WTC11 (cell line): ENCODE data around the gene EPB41L4B. TPM values are rescaled to one million over a fixed set of nuclear protein-coding genes. Genes with fewer than 3 reads are reported as not detected.

ENCODE experiments used
- ATAC-seq: fragments of 200-7000 bp; cut with Tn5 transposase; 2 replicates; pipeline ENCODE4 v1.10.0; 2021; ENCODE audit warnings: mild to moderate bottlenecking, moderate library complexity
- CTCF ChIA-PET: fragments of 300-600 bp; sonication (Branson Sonifier 250); formaldehyde crosslinking; loops from one replicate; lab custom pipeline; 2021; ENCODE audit warnings: antibody characterized with exemption; lab: Charles Lee
- POLR2A ChIA-PET: fragments of 350-600 bp; sonication (Branson Sonifier 250); formaldehyde crosslinking; loops from one replicate; lab custom pipeline; 2021; ENCODE audit warnings: antibody characterized with exemption; lab: Charles Lee
- DNase-seq: peaks from one replicate; pipeline ENCODE4 v3.0.0; 2021; ENCODE audit warnings: low spot score
- H3K27ac Mint-ChIP-seq: 2 replicates; pipeline ENCODE4 v1.8.0; 2021; ENCODE audit warnings: mixed read lengths
- H3K27me3 Mint-ChIP-seq: 2 replicates; pipeline ENCODE4 v1.8.0; 2021; ENCODE audit warnings: low read depth, mild to moderate bottlenecking, moderate library complexity, mixed read lengths
- H3K36me3 Mint-ChIP-seq: 2 replicates; pipeline ENCODE4 v1.8.0; 2021; ENCODE audit warnings: mixed read lengths
- H3K4me1 Mint-ChIP-seq: 2 replicates; pipeline ENCODE4 v1.8.0; 2022; ENCODE audit warnings: mixed read lengths
- H3K4me3 Mint-ChIP-seq: 2 replicates; pipeline ENCODE4 v1.8.0; 2021; ENCODE audit warnings: mild to moderate bottlenecking, moderate library complexity, mixed read lengths
- H3K9me3 Mint-ChIP-seq: 2 replicates; pipeline ENCODE4 v1.8.0; 2021; ENCODE audit warnings: mixed read lengths
- AR ChIP-seq: fragments of 250-450 bp; sonication (Bioruptor Pico); IDR thresholded peaks from 2 replicates; pipeline ENCODE4 v1.9.0; 2021; ENCODE audit warnings: mild to moderate bottlenecking
- ATF3 ChIP-seq: sonication (generic); formaldehyde crosslinking; conservative IDR thresholded peaks from 2 replicates; pipeline ENCODE4 v1.8.1; 2022; ENCODE audit warnings: mild to moderate bottlenecking, missing genetic modification reagents
- CBFB ChIP-seq: sonication (generic); formaldehyde crosslinking; IDR thresholded peaks from 2 replicates; pipeline ENCODE4 v1.8.1; 2022; ENCODE audit warnings: mild to moderate bottlenecking, low read depth, missing genetic modification reagents
- CREM ChIP-seq: sonication (generic); formaldehyde crosslinking; IDR thresholded peaks from 2 replicates; pipeline ENCODE4 v1.8.1; 2022; ENCODE audit warnings: mild to moderate bottlenecking, missing genetic modification reagents, moderate library complexity
- E2F4 ChIP-seq: sonication (generic); formaldehyde crosslinking; IDR thresholded peaks from 2 replicates; pipeline ENCODE4 v1.8.1; 2022; ENCODE audit warnings: low read depth, mild to moderate bottlenecking, moderate library complexity, missing genetic modification reagents, borderline replicate concordance
- EMX1 ChIP-seq: fragments of 250-450 bp; sonication (Bioruptor Pico); IDR thresholded peaks from 2 replicates; pipeline ENCODE4 v1.8.0; 2021; ENCODE audit warnings: mild to moderate bottlenecking
- ERG ChIP-seq: fragments of 250-450 bp; sonication (Bioruptor Pico); IDR thresholded peaks from 2 replicates; pipeline ENCODE4 v1.8.0; 2021; ENCODE audit warnings: mild to moderate bottlenecking
- FOXJ3 ChIP-seq: sonication (generic); formaldehyde crosslinking; IDR thresholded peaks from 2 replicates; pipeline ENCODE4 v1.9.0; 2021; ENCODE audit warnings: missing genetic modification reagents, mild to moderate bottlenecking, borderline replicate concordance
- FOXK1 ChIP-seq: sonication (generic); formaldehyde crosslinking; IDR thresholded peaks from 2 replicates; pipeline ENCODE4 v1.8.0; 2022; ENCODE audit warnings: mild to moderate bottlenecking, moderate library complexity, missing genetic modification reagents
- FOXP1 ChIP-seq: sonication (generic); formaldehyde crosslinking; IDR thresholded peaks from 2 replicates; pipeline ENCODE4 v1.8.0; 2022; ENCODE audit warnings: missing genetic modification reagents, mild to moderate bottlenecking, moderate library complexity, borderline replicate concordance
- GTF2I ChIP-seq: fragments of 250-450 bp; sonication (Bioruptor Pico); conservative IDR thresholded peaks from 2 replicates; pipeline ENCODE4 v1.4.0; 2021; ENCODE audit warnings: mild to moderate bottlenecking
- JAZF1 ChIP-seq: fragments of 250-450 bp; sonication (Bioruptor Pico); IDR thresholded peaks from 2 replicates; pipeline ENCODE4 v1.9.0; 2021; ENCODE audit warnings: moderate library complexity, mild to moderate bottlenecking, inconsistent platforms
- MLX ChIP-seq: sonication (generic); formaldehyde crosslinking; IDR thresholded peaks from 2 replicates; pipeline ENCODE4 v1.8.1; 2023; ENCODE audit warnings: mild to moderate bottlenecking, missing genetic modification reagents, moderate library complexity
- MYBL2 ChIP-seq: sonication (generic); formaldehyde crosslinking; IDR thresholded peaks from 2 replicates; pipeline ENCODE4 v1.8.1; 2023; ENCODE audit warnings: mild to moderate bottlenecking, moderate library complexity, missing genetic modification reagents
- NFE2L1 ChIP-seq: sonication (generic); formaldehyde crosslinking; IDR thresholded peaks from 2 replicates; pipeline ENCODE4 v1.8.1; 2023; ENCODE audit warnings: missing genetic modification reagents
- NR1H2 ChIP-seq: sonication (generic); formaldehyde crosslinking; IDR thresholded peaks from 2 replicates; pipeline ENCODE4 v1.9.0; 2021; ENCODE audit warnings: mild to moderate bottlenecking, moderate library complexity, missing genetic modification reagents
- OVOL2 ChIP-seq: fragments of 250-450 bp; sonication (Bioruptor Pico); IDR thresholded peaks from 2 replicates; pipeline ENCODE4 v1.9.0; 2021; ENCODE audit warnings: mild to moderate bottlenecking, borderline replicate concordance
- PRRX2 ChIP-seq: fragments of 250-450 bp; sonication (Bioruptor Pico); IDR thresholded peaks from 2 replicates; pipeline ENCODE4 v1.8.0; 2021; ENCODE audit warnings: mild to moderate bottlenecking
- SP1 ChIP-seq: sonication (generic); formaldehyde crosslinking; conservative IDR thresholded peaks from 2 replicates; pipeline ENCODE4 v1.8.1; 2022; ENCODE audit warnings: missing genetic modification reagents
- ZBTB21 ChIP-seq: sonication (generic); formaldehyde crosslinking; IDR thresholded peaks from 2 replicates; pipeline ENCODE4 v1.8.1; 2023; ENCODE audit warnings: mild to moderate bottlenecking, missing genetic modification reagents, borderline replicate concordance
- ZMAT4 ChIP-seq: fragments of 250-450 bp; sonication (Bioruptor Pico); IDR thresholded peaks from 2 replicates; pipeline ENCODE4 v1.9.0; 2021; ENCODE audit warnings: mild to moderate bottlenecking
- ZNF317 ChIP-seq: sonication (generic); formaldehyde crosslinking; IDR thresholded peaks from 2 replicates; pipeline ENCODE4 v1.8.1; 2023; ENCODE audit warnings: low read depth, mild to moderate bottlenecking, moderate library complexity, missing genetic modification reagents, borderline replicate concordance
- ZNF512 ChIP-seq: sonication (generic); formaldehyde crosslinking; IDR thresholded peaks from 2 replicates; pipeline ENCODE4 v1.8.1; 2022; ENCODE audit warnings: missing genetic modification reagents, borderline replicate concordance
- total RNA-seq: library from RNA; stranded (reverse); gene quantifications from 3 replicates; pipeline ENCODE4 v1.2.3, GENCODE V29; 2021

The EPB41L4B gene
- total RNA-seq, 1 experiment from 2014 or later = 20.0 TPM

- Mint-ChIP-seq H3K27ac (no peak overlapping the region), H3K4me1 (peaks cover 3% of the 10 kb centered on the region; the same call in 1 of the 2 replicates), H3K9me3 (no peaks in the 10 kb centered on the region), H3K4me3 (no peak overlapping the region), H3K27me3 (no peaks in the 10 kb centered on the region), H3K36me3 (no peaks in the 10 kb centered on the region)
- POLR2A ChIA-PET = no interaction called here
- TF ChIP-seq OVOL2 = no peak
- no peak for TF ChIP-seq MLX (CRISPR knock-in tag)
- no peak for TF ChIP-seq CREM (CRISPR knock-in tag)
- TF ChIP-seq NR1H2 (CRISPR knock-in tag) = no peak
- no peak for TF ChIP-seq AR (CRISPR knock-in tag)
- no peak for TF ChIP-seq MYBL2
- TF ChIP-seq GTF2I (CRISPR knock-in tag) = no peak
- no peak for TF ChIP-seq ZMAT4 (CRISPR knock-in tag)
- no peak for TF ChIP-seq JAZF1 (CRISPR knock-in tag)
- TF ChIP-seq ZNF317 (CRISPR knock-in tag) = no peak
- TF ChIP-seq PRRX2 = no peak
- no peak for TF ChIP-seq ERG (CRISPR knock-in tag)
- TF ChIP-seq E2F4 (CRISPR knock-in tag) = no peak
- no peak for TF ChIP-seq ZNF512 (CRISPR knock-in tag)
- no peak for TF ChIP-seq EMX1
- TF ChIP-seq ZBTB21 (CRISPR knock-in tag) = no peak
- no peak for ATAC-seq
- CTCF ChIA-PET = interaction anchor here (1.5 kb wide), 2 partner anchors 17 to 229 kb away, joined by 4 to 11 read pairs; no protein-coding TSS in a partner anchor
- DNase-seq = no peak
Measured at GRCh38 chr9:109181284-109181683, 139.6 kb downstream of the EPB41L4B start.

- no peaks in the 10 kb centered on the region for H3K9me3 Mint-ChIP-seq
- POLR2A ChIA-PET = no interaction called here
- no peak for DNase-seq
- TF ChIP-seq OVOL2 = no peak
- TF ChIP-seq NFE2L1 (CRISPR knock-in tag) = no peak
- TF ChIP-seq SP1 (CRISPR knock-in tag) = no peak
- TF ChIP-seq FOXK1 (CRISPR knock-in tag) = no peak
- no peak for TF ChIP-seq EMX1
- TF ChIP-seq JAZF1 (CRISPR knock-in tag) = no peak
- TF ChIP-seq NR1H2 (CRISPR knock-in tag) = no peak
- TF ChIP-seq FOXP1 (CRISPR knock-in tag) = no peak
- no peak for TF ChIP-seq ATF3 (CRISPR knock-in tag)
- no peak for TF ChIP-seq FOXJ3 (CRISPR knock-in tag)
- no peak for TF ChIP-seq ZNF512 (CRISPR knock-in tag)
- TF ChIP-seq CBFB (CRISPR knock-in tag) = no peak
- TF ChIP-seq, all 79 proteins: peak for 0
- no peak for ATAC-seq
- Mint-ChIP-seq H3K27ac (no peak overlapping the region), H3K4me1 (peaks cover 3% of the 10 kb centered on the region; the same call in 1 of the 2 replicates), H3K27me3 (no peaks in the 10 kb centered on the region), H3K36me3 (no peaks in the 10 kb centered on the region), H3K4me3 (no peak overlapping the region)
- CTCF ChIA-PET = interaction anchor here (1.5 to 1.8 kb wide), 3 partner anchors 13 to 230 kb away, joined by 4 to 11 read pairs (median 5); no protein-coding TSS in a partner anchor
Measured at GRCh38 chr9:109179801-109180523, 140.9 kb downstream of the EPB41L4B start.
